KBM-7 (cell line): ENCODE results near the gene SPOP.
"Not testable (repeated sequence)": the region's sequence is repeated elsewhere in the genome, so short reads cannot be mapped to it uniquely, and the experiment has no call there.

Experiments
- DNase-seq: peaks from one replicate; pipeline ENCODE4 v3.0.0-alpha.2; 2015
- in situ Hi-C: fragments of 300-500 bp; cut with MboI; formaldehyde crosslinking; loops from 2 replicates; pipeline ENCODE4 v1.14.3; 2020; ENCODE audit warnings: low sequenced_read_pairs, low pct_unique_long_range_greater_than_20kb, mixed read lengths

SPOP gene

DNA sequence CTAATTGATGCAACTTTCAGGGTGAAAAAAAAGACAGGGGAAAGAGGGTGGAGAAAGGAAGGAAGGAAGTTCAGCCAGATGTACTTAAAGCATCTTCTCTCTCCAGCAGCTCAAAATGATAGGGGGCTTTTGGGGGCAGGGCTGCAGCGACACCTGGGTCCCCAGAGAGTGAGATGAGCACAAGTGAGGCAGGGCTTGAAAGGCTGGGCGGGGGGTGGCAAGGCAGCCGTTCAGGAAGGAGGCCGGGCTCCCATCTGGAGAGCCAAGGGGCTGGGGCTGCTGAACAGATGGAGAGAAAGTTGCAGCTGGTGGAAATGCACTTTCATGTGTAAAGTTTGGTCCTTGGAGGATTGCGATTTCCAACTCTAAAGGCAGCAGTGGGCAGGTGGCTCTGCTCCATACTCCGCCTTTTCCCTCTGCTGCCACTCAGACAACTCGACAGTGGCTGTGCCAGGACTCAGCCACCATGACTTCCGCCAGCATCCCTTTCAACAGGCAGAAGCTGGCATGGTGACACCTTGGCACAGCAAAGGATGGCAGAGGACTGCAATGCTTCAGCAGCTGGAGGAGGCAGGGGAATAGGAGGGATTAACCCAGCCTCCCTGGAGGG lies 22.2 kb upstream of the SPOP start:
- in situ Hi-C loops = loop anchor here (5.0 kb wide), 1 partner anchor 128 kb away; no protein-coding TSS in a partner anchor

DNA sequence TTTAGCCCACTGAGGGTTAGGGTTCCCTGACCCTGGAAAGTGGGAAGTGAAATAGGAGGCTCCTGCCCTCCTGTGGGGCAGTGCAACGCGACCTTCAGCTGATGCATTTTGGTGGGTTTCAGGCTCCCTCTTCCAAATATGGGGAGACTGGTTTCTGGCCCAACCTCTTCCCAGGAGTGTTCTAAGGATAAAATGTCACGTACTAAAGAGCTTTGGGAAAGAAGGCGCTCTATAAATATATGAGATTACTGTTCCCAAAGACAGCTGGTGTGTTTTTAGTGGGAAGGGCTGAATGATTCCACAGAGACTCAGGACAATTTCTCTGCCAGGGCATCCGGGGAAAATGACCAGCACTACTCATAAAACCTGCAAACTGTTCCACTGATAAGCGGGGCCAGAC lies 20.1 kb upstream of the SPOP start:
- no peak for DNase-seq
- in situ Hi-C loops = no loop called here

More for the DNA sequence above, 22.2 kb upstream of the SPOP start:
- no peak for DNase-seq

DNA sequence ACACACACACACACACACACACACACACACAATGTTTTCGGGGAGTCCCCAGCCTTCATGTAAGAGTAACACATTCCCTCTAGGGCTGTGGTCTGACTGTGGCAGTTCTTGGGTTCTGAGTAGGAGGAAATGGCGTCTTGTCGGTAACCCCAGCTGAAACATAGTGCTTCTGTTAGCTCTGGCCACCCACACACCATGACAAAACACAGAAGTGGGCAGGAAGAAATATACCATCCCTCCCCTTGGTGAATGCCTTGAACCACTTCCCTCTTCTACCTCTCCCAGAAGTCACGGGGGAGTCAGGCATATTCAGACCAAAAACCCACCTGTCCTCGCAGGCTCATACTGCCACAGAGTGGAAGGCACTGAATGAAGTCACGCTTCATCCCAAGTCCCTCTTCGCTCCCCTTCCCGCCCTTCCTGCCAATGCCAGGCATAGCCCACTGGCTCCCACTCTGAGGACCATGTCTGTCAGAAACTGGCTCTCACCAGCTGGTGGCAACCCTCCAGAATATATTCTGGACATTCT lies 18.4 kb upstream of the SPOP start:
- in situ Hi-C loops = no loop called here
- DNase-seq = peak; percentile 77

DNA sequence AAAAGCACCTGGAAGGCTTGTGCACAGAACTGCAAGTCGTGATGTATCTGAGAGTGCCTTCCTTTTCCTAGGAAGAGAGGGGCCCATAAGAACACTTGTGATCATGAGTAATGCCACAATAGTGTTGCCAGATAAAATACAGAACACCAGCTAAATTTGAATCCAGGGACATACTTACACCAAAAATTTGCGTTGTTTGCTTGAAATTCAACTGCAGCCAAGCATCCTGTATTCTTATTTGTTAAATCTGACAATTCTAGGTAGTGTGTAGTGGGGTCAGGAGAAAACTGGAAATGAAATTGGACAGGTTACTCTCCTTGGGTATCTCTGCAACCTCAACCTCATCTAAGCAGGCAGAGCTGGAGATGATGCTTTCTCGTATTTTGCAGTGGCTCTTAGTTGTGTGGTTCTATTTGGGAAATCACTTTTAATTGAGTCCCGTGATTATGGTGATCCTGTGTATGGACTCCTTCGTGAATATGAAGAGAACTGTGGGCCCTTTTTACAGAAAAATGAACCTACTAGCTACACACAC lies 17.9 kb upstream of the SPOP start:
- in situ Hi-C loops = no loop called here
- DNase-seq = no peak

DNA sequence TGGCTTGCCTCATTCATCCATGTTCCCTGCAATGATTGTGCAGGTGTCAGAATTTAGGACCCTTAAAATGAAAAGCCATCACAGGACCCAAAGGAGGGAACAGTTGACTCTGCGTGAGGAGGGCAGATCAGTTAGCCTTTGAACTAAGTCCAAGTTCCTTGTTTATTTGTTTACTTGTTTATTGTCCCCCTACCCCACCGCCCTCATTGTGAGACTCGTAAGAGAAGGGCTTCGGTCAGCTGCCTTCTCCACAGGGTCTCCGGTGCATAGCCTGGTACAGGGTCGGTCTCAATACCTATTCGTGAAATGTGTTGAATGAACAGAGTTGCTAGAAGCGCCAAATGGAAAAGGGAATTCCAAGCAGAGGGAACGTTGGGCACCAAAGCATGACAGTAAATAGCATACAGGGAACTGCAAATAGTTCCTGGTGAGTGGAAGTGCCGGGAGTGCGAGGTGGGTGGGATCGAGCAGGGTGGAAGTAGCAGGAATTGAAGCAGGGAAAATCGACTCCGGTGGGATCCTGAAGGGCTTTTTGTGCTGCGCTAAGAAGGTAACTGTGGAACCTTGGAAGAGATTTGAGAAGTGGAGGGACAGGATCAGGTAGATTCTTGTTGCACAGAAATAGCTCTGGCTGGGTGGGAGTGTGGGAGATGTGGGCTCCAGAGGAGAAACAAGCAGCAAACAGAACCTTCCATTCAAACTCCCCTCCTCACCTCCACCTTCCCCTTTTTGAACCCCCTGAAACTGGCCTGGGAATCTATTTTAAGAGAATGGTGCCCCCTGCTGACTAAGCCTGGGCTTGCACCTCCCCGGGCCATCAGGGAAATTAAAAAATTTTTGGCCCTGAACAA lies 17.2 kb upstream of the SPOP start:
- DNase-seq = peak; percentile 89
- in situ Hi-C loops = no loop called here

DNA sequence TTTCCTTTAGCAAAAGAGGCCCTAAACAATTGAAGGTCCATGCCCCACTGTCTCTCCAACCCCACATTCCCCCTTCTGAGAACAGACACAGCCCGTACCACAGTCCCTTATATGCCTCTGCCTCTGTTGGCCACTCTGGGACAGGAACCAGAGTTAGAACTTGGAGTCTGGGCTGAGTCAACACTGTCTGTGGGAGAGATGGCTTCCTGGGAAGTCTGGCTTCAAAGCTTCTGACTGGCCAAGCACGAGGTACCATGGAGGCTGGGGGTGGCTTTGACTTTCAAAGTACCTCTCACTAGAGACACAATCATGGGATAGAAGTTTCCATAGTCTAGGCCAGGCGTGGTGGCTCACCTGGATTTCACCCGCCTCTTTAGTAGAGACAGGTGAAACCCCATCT lies 14.9 kb upstream of the SPOP start:
- DNase-seq = no peak
- in situ Hi-C loops = no loop called here

DNA sequence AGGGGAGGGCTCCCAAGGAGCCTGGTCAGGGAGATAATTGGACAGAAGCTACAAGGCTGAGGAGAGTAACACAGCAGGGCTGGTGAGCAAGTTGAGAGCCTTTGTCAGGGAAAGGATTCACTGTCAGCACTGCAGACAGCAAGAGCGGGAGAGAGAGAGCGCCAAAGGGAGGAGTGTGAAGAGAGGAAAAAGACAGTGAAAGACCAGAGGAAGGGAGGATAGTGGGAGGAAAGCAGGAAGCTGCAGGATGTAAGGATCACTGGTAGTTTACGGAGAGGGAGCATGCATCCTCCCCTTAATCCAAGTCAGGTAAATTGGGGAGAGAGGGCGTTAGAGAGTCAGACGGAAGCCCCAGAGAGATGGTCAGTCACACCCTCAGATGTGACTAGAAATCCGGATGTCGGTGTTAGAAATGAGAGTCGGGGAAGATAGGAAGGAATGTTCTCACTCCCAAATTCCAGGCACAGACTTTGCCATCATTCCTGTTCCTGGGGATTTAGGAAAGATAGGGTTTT lies 13.8 kb upstream of the SPOP start:
- in situ Hi-C loops = no loop called here
- DNase-seq = no peak

DNA sequence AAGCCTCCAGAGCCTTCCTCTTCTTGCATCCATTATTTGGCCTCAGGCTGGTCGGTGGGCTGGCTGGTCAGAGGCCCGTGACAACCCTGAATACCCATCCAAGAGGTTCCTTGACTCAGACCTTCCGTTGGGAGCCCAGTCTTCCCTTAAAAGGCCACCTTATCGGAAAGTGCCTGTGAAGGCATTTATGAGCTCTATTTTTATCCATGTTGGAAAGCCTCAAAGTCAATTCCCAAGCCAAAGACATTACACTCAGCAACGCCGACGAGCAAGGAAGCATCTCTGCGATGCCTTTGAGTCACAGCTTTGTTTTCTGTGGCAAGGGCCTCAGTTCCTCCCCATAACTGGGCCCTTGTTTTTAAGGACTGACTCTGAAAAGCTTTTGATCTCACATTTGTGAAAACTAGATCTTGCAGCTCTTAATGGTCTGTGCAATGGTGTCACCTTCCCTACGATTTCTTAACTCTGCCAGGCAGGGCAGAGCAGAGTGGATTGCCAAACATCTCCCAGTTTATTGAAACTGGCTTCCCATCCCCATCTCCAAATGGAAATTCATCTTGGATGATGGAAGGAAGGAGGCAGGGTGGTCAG lies 13.3 kb upstream of the SPOP start:
- no peak for DNase-seq
- in situ Hi-C loops = no loop called here

DNA sequence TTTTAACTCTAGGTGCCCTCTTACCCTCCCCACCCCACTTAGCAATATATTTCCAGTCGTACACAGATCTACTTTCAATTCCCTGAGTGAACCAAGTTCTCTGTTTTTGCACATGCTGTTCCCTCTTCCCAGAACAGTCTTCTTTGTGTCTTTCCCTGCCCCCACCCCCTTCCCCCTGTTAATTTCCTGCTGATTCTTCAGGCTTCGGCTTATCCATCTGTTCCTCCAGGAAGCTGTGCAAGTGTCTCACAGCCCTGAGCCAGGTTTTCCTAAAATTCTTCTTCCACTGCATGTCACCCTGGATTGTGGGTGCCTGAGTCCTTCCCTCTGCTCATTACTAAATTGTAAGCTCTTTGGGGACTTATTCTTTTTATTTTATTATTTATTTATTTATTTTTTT lies 12.4 kb upstream of the SPOP start:
- in situ Hi-C loops = no loop called here
- DNase-seq = no peak

DNA sequence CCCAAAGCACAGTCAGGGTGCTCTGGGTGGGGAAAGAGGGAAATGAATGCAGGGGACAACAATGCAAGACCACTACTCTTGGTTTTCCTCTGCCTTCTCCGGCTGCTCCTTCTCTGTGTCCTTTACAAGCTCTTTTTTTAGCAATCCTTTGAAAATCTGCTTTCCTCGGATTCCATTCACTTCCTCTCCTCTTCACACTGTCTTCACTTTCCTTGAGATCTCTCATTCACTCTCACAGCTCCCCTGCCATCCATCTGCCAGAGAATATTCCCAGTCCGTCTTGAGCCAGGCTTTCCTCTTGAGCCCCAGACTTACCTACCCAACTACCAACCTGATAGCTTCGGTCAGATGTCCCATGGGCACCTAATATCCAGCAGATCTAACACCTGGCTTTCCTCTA lies 11.0 kb upstream of the SPOP start:
- DNase-seq = no peak
- in situ Hi-C loops = no loop called here

DNA sequence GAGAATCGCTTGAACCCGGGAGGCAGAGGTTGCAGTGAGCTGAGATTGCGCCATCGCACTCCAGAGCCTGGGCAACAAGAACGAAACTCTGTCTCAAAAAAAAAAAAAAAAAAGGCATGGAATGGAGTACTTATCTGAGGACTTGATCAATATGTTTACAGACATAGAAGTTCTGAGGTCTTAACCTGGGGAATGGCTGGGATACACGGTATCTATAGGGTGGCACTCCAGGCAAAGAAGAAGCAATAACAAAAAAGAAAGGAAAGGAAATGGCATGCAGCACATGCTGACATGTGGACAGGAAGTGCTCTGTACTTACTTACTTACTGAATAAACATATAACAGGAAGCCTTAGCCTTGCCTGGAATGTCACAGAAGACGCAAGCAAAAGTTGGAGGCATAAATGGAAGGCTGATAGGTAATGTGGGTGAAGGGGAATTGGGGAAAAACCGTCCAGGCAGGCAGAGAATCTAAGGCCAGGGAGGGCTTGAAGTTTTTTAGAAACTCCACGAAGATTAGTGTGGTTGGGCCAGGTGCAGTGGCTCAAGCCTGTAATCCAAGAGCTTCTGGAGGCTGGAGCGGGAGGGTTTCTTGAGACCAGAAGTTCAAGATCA lies 10.1 kb upstream of the SPOP start:
- peak; percentile 79 for DNase-seq
- in situ Hi-C loops = no loop called here

DNA sequence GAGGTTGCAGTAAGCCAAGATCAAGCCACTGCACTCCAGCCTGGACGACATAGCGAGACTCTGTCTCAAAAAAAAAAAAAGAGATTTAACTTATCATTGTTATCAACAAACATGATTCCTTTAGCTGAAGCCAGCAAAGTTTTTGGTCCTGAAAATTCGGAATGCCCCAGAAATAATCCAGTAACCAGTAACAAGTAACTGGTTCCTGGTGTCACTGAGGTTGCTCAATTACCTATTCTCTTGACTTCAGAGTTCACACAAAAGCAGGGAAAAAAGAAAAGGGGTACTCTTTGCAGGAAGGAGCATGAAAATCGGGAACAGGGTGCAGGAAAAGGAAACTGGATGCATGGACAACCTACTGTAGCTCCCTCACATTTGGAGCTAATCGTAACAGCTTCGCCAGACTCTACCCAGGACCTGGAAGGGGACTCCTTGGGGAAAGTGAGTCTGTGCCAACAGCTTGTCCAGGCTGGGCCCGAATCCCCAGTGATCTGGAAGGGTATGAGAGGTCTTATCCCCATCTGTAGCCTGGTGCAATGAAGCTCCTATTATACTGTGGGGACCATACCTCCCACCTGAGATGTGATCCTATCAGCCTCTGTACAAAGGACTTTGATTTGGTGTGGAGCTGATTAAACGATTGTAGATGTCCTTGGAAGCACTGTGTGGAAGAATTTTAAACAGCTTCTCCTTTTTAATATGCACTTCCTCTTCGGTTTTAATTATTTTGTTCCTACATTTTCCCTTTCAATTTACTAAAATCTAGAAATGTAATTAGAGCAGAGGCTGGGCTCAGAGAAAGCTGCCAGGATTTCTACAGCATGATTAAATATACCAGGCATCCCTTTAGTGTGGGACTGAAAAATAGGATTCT lies 3.4 kb upstream of the SPOP start:
- in situ Hi-C loops = no loop called here

DNA sequence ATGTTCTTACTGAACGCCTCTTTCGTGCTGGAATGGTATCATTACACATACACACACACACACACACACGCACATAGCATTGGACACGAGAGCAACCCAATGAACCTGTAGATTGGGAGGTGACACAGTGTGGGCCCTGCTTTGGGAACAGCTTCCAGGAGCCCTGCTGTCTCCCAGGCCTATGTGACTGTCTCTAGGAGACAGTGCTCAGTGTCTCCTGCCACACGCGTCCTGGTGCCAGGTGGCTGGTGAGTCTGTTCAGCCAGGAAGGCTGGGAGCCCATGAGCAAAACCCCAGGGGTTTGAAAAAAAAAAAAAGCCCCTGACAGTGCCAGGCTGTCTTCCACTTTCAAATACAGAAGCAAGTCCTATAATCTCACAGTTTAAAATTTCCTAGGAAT lies 2.4 kb upstream of the SPOP start:
- in situ Hi-C loops = no loop called here
- no peak for DNase-seq

More for the DNA sequence above, 3.4 kb upstream of the SPOP start:
- DNase-seq = peak; percentile 35

DNA sequence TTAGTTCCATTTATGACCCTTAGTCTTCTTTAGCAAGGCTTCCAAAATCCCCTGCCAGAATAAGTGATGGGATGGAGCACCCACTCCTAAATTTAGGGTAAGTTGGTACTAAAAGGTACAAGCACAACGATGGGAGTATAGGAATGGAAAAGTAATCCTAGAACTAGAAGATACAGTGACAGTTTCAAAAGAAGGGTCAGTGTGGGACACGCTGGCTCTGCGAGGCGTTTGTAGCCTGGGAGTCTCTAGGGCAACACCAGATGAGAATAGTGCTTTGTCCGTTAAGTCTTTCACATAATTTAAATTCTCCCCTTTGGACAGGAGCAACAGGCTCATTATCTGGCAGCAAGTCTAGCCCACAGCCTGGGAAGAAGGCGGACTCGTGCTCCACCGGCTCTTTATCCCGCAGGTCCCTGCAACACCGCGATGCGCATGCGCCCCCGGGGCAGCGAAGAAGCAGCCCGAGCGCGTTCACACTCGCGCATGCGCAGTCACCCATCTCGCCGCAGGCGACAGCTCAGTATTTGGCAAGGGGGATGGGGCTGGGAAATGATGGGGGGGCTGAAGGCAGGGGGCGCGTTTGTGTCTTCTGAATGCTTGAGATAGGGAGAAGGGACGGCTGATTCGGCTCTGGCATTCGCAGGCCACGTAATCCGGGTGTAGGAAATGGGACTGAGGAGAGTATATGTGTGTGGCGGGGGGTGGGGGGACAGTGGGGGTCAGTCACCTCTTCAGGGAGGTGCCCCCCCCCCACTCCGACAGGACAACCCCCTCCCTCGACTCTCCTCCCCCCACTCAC lies 564 bp downstream of the SPOP start:
- in situ Hi-C loops = no loop called here
- peak; percentile 89 for DNase-seq

DNA sequence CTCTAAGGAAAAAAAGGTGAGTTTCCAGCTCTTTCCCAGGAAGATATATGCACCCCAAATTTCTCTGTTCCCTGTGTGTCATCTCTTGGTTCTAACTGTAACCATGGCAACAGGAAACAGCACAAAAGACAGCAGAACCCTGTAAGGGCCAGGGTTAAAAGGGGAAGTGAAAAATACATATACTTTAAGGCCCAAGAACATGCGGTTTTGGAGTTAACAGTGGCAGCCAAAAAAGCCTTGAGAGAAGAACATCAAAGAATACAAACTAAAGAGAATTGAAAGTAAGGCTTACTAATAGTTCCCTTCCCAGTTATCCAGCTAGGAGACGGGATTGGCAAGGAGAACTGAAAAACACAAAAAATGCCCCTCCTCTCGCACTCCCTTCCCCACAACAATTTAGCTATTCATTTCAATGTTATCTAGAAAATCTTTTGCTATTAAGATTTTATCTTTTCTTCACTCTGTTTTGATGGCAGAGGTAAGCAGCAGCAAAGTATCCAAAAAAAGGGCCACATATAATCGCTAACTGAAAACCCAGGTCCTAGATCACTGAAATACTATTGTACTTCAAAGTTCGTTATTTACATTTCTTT lies 1.5 kb downstream of the SPOP start:
- peak; percentile 93 for DNase-seq
- in situ Hi-C loops = no loop called here

DNA sequence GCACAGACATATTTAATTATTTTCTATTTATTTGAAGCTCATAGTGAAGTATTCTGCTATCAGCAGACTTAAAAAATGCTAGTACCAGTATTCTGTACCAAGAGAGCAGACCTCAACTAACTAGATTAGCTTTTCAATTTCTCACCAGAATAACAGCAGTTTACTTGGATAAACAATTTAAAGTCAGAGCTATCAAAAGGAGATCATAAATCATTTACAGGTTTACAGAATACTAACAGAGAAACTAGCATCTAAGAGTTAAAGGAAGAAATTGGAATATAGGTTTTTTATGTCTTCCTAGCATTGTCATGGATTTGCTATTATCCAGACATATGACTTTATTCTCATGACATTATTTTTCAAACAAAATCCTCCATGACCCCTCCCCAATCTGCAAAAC lies 3.4 kb downstream of the SPOP start:
- in situ Hi-C loops = no loop called here
- no peak for DNase-seq

DNA sequence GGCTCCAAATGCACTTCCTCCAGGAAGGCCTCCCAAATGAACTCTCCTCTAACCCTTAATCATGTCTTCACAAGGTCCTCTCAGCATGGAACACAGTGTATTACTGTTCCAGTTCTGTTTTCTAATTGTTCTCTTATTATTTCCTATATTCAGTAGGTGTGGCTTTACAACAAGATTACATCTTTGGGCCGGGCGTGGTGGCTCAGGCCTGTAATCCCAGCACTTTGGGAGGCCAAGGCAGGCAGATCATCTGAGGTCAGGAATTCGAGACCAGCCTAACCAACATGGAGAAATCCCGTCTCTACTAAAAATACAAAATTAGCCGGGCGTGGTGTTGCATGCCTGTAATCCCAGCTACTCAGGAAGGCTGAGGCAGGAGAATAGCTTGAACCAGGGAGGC lies 4.2 kb downstream of the SPOP start:
- in situ Hi-C loops, DNase-seq: not testable (repeated sequence)
